ENCODE results near the gene GEN1.

GRCh38 chr2:17759805-17760204 is 5.9 kb downstream of the GEN1 start:
- TF ChIP-seq CTCF (IDR thresholded peaks at IDR 0.05) (no peak), POLR2A (IDR thresholded peaks at IDR 0.05) (no peak)
